AG10803 (cell line): ENCODE measurements around the gene ADAMTSL3.

Source experiments
- DNase-seq: peaks from one replicate; pipeline ENCODE4 v3.0.0; 2010; ENCODE audit warnings: low read depth
- H3K4me3 ChIP-seq: 2 replicates; pipeline ENCODE4 v1.5.1; 2011; ENCODE audit warnings: mild to moderate bottlenecking, low read length, control low read depth
- TF ChIP-seq, protein P1 (sequence below): conservative IDR thresholded peaks from 2 replicates; pipeline ENCODE4 v1.5.1; 2011; ENCODE audit warnings: mild to moderate bottlenecking, low read length, control low read depth, inconsistent platforms

Gene ADAMTSL3

DNA sequence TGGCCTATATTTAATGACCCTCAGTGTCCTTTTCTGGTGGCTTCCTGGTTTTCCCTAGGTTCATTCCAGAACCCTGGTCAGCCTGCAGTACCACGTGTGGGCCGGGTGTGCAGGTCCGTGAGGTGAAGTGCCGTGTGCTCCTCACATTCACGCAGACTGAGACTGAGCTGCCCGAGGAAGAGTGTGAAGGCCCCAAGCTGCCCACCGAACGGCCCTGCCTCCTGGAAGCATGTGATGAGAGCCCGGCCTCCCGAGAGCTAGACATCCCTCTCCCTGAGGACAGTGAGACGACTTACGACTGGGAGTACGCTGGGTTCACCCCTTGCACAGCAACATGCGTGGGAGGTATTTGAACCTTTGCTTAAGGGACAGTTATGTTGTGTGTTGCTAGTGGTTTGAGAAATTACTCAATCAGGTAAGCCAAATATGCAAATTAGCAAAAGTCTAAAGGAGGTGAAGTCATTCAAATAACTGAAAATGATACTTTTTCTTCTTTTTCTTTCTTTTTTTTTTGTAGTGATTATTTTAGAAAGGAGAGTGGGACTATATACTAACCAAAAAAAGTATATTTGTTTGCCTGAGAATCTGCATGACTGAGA, 259.2 kb downstream of the ADAMTSL3 start:
- no peak overlapping the region for H3K4me3 ChIP-seq
- TF ChIP-seq, protein P1, sequence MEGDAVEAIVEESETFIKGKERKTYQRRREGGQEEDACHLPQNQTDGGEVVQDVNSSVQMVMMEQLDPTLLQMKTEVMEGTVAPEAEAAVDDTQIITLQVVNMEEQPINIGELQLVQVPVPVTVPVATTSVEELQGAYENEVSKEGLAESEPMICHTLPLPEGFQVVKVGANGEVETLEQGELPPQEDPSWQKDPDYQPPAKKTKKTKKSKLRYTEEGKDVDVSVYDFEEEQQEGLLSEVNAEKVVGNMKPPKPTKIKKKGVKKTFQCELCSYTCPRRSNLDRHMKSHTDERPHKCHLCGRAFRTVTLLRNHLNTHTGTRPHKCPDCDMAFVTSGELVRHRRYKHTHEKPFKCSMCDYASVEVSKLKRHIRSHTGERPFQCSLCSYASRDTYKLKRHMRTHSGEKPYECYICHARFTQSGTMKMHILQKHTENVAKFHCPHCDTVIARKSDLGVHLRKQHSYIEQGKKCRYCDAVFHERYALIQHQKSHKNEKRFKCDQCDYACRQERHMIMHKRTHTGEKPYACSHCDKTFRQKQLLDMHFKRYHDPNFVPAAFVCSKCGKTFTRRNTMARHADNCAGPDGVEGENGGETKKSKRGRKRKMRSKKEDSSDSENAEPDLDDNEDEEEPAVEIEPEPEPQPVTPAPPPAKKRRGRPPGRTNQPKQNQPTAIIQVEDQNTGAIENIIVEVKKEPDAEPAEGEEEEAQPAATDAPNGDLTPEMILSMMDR: no peak
- DNase-seq: no peak

DNA sequence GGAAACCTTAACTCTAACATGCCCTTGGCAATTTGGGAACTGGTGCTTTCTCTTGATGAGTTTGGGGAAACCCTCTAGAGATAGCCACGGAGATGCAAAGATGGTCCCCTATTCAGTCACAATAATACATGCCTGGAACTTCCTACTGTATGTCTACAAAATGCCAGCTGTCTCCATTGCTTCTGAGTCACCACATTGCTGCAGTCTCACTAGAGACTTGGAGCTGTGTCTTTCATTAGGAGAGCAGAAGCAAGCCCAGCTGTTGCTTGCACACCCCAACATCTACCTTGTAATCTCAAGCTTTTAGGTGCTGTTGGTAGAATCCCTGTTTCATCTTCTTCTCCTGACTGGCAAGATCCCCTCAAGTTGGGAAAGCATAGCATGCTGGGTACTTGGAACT, 261.0 kb downstream of the ADAMTSL3 start:
- TF ChIP-seq, protein P1: no peak
- no peak overlapping the region for H3K4me3 ChIP-seq
- no peak for DNase-seq

DNA sequence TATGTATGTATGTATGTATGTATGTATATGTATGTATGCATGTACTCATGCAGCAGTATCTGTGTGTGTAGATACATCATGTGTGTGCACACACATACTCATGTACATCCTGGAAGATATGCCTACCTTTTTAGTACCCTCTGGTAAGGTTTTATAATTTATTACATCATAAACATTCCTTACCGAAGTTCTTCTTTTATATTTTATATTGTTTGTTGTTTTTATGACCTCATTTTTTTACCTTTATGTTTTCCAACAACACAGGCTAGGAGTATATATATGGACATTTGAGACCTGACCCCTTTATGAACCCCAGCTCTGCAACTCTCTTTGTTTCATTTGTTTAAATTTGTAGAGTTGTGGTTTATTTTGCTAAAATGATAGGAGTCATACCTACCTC, 263.5 kb downstream of the ADAMTSL3 start:
- DNase-seq: no peak
- H3K4me3 ChIP-seq: no peak overlapping the region
- TF ChIP-seq, protein P1: no peak

DNA sequence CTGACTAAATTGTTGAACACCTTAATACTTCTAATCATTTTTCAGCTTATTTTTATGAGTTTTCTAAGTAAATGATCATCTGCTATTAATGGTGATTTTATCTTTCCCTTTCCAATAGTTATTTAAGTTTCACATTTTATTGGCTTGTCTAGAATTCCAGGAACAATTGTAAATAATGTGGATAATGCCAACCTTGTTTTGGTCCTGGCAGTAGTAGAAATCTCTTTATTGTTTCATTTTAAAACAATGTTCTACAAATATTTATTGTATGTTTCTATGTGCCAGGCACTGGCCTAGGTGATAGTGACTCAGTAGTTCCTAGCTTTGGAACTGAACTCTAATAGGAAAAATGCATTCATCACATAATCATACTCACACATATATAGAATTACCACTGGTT, 264.1 kb downstream of the ADAMTSL3 start:
- H3K4me3 ChIP-seq: no peak overlapping the region
- TF ChIP-seq, protein P1: no peak
- no peak for DNase-seq

DNA sequence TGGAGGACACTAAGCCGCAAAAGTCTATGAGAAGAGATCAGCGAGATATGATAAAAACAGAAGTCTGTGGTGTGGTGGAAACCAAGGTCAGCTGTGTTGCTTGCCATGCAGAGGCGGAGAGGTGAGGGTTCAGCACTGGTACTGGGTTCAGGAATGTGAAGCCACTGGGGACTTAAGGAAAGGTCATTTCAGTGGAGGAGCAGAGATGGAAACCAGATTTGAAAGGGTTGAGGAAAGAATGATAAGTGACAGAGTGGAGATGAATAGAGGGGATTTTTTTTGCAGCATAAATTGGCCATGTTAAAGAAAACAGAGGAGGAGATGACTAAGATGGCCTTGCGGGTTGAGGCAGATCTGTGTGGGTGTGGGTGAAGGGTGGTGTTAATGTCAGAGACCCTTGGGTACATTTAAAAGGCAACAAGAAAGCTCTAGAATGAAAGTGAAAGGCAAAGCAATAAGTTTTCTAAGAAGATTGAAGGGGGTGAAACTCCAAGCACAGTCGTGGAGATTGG, 265.5 kb downstream of the ADAMTSL3 start:
- DNase-seq: no peak
- TF ChIP-seq, protein P1: no peak
- H3K4me3 ChIP-seq: no peak overlapping the region

DNA sequence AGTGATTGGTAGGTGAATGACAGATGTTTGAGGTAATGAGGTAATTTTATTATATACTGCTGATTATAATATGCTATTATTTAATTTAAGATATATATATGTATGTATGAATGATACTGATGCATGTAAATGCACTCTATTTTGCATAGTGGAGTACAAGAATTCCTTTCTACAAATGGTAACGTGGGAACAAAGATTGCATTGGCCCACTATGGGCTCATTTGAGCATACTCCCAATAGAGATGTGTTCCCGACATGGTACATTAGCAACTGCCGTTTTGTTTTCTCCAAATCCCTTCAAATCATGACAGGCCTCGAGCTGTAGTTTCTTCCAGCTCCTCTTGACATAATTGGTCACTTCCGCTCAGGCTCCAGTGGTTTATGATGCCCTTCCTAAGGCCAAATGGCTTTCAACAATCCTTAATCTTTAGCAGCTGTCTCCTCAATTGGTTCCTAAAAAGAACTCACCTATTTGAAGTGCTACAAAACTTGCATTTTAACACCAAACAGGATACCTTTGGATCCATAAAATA, 266.1 kb downstream of the ADAMTSL3 start:
- TF ChIP-seq, protein P1: no peak
- DNase-seq: no peak
- H3K4me3 ChIP-seq: no peak overlapping the region

DNA sequence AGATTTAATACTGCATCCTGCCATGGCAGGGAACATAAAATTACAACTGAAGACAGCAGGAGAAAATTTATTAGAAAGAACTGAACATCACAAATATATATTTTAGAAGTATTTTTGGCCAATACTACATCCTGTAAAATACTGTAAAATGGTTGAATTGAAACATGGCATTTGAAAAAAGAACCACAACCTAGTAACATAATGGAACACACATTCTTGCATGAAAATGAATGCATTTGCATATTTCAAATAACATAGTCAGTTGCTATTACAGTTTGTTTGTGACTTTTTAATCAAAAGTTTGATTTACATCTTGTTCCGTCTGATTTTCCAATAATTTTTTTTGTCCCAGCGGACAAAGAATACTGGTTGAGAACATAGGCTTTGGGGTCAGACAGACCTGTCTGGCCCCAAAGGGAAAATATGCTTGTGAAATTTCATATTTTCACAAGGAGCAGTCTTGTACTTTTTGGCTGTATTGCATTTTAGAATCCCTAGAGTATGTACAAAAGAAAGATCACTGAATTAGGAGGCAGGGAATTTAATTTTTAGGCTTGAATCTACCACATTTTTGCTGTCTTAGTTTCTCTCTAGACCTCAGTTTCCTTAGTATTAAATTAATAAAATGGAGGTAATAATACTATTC, 268.8 kb downstream of the ADAMTSL3 start:
- no peak overlapping the region for H3K4me3 ChIP-seq
- TF ChIP-seq, protein P1: no peak
- DNase-seq: no peak
